ENCODE data around the gene PTPRG.

DNA sequence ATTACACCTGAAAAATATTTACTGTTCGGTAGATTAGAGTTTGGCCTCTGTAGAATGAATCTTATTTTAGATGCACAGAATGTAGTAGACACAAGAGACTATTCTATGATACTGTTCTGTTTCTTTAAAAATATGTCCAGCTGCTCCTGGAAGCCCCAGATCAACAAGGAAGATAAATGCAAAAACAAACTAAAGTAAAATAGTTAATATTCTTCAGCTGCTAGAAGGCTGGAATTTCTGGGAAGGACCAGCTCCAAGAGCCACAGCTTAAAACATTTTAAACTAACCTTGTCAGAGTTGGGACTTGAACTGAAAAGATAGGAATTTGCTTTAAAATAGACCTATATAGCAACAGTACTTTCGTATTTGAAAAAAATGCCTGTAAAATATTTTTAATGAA lies 277.9 kb downstream of the PTPRG start:
- TF ChIP-seq, protein P1, sequence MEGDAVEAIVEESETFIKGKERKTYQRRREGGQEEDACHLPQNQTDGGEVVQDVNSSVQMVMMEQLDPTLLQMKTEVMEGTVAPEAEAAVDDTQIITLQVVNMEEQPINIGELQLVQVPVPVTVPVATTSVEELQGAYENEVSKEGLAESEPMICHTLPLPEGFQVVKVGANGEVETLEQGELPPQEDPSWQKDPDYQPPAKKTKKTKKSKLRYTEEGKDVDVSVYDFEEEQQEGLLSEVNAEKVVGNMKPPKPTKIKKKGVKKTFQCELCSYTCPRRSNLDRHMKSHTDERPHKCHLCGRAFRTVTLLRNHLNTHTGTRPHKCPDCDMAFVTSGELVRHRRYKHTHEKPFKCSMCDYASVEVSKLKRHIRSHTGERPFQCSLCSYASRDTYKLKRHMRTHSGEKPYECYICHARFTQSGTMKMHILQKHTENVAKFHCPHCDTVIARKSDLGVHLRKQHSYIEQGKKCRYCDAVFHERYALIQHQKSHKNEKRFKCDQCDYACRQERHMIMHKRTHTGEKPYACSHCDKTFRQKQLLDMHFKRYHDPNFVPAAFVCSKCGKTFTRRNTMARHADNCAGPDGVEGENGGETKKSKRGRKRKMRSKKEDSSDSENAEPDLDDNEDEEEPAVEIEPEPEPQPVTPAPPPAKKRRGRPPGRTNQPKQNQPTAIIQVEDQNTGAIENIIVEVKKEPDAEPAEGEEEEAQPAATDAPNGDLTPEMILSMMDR (conservative IDR thresholded peaks at IDR 0.05; ENCODE audit: low read length), result no peak
- no peak for TF ChIP-seq EZH2phosphoT487 (IDR thresholded peaks at IDR 0.05; ENCODE audit: borderline replicate concordance)

Data from Loucy (cell line).